PC-9 (cell line): Measurements from ENCODE around the gene LMAN1L.

Experiments used
- CTCF ChIP-seq: fragments of 200-600 bp; sonication (generic); conservative IDR thresholded peaks from 2 replicates; pipeline ENCODE4 v1.6.1; 2017; ENCODE audit warnings: mixed run types, antibody characterized with exemption, mild to moderate bottlenecking, moderate library complexity
- EZH2 ChIP-seq: fragments of 200-600 bp; sonication (generic); IDR thresholded peaks from 2 replicates; pipeline ENCODE4 v1.8.0; 2017; ENCODE audit warnings: antibody characterized with exemption, low read depth

GRCh38 chr15:74838746-74839525 is 26.3 kb downstream of the LMAN1L start:
- TF ChIP-seq CTCF: no peak
- TF ChIP-seq EZH2: no peak
